Stimulated activated CD4-positive, alpha-beta T cell treated with anti-CD3 and anti-CD28 coated beads, Interleukin-1b, Interleukin-23, amount 100 ng/mL, for 48 hours (primary cell): Measurements from ENCODE around the gene TAF8.

Experiments used
- DNase-seq: peaks from one replicate; pipeline ENCODE4 v3.0.0-alpha.2; 2020

Gene TAF8

GRCh38 chr6:42125663-42126062, 75.3 kb downstream of the TAF8 start:
- no peak for DNase-seq

GRCh38 chr6:42128460-42129359, 78.4 kb downstream of the TAF8 start:
- DNase-seq = no peak

DNA sequence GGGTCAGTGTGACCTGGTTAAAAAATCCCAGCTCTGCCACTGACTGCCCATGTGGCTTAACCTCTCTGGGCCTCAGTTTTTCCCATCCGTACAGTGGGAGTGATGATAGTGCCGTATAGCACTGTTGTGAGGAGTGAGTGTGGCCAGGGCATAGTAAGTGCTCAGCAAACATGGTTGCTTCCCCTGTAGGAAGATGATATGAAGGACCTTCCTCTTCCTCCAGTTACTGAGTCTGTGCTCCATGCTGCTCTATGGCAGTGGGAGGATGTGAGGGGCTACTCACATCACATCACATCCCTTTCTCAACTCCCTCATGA, 79.0 kb downstream of the TAF8 start:
- DNase-seq = no peak

GRCh38 chr6:42131531-42131930, 81.2 kb downstream of the TAF8 start:
- DNase-seq = no peak

DNA sequence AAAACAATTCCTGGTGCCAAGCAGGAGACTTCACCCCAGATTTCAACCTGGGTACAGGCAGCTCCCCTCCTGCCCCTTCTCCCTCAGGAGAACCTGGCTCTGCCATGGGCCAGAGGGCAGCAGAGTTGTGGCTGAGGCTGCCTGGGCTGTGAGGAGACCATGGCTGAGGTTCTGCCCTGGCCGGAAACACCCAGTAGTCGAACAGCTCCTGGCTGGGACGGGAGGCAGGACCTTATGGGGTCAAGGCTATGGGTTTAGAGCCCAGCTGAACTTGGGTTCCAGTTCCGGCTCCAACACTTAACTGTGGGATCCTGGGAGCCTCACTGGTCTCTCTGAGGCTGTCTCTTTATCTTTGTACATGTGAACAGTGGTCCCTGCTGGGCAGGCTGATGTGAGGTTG, 83.6 kb downstream of the TAF8 start:
- DNase-seq = no peak

- no peak for DNase-seq
Measured at GRCh38 chr6:42135161-42135560, 84.8 kb downstream of the TAF8 start.

DNA sequence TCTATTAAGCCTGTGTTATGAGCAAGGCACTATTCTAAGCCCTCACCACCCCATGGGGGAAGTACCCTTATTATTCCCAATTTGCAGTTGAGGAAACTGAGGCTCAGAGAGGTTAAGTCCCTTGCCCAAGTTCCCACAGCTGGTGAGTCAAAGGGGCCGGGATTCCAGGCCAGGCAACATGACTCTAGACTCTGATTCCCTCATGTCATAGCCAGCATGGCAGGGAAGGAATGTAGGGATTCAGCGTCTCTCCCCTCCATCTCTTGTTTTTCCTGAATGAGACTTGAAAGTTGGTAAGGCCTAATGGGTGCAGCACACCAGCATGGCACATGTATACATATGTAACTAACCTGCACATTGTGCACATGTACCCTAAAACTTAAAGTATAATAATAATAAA, 85.4 kb downstream of the TAF8 start:
- no peak for DNase-seq

DNA sequence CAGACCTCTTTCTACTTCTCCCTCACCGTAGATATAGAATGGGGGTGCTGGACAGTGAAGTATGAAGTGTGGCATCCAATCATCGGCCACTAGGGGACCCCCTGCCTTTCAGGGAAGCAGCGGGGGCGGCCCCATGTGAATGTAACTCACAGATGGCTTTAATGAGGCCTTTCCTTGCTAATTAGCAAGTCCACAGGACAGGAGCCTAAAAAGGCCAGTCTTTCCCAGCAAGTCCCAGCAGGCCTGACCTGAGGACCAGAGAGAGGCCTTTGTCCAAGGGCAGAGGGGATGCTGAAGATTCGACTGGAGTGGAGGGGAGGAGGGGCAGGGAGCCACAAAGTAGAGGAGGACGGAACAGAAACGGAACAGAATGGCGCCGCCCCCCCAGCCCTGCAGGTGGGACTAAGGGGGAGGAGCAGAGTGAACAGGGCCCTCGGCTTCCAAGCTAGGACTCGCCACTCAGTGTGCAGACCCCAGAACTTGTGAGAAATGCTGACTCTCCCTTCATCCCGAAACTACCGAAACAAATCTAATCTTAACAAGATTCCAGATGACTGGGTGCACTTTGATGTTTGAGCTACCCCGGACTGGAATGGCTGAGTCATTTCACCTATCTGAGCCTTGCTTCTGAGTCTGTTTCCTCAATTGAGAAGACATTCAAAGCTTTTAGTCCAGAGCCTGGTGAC, 86.3 kb downstream of the TAF8 start:
- peak; percentile 52 for DNase-seq
